ENCODE results near the gene TAS1R3. TPM values are rescaled to one million over a fixed set of nuclear protein-coding genes. Genes with fewer than 3 reads are reported as not detected.

Gene TAS1R3
- total and polyA plus RNA-seq, 4 donors: 0.19 to 0.36 (median 0.33) TPM; not detected in 1

DNA sequence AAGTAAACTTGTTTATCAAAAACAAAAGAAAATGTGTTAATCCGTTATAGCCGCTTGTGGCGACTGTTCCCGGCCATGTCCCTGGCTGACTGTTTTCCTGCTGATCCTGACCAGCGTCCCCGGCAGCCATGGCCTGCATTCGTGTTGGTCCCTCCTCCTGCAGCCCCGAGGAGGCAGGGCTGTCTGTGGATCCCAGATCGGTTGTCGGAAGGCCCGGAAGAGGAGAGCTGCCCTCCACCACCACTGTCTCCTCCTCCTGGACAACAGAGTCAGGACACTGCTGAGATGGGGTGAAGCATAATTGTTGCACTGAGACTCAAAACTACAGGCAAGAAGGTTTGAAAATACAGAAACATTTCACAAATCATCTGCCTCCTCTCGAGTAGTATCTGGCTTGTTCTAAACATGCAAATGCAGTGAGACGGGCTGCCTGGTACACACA is 30.9 kb downstream of the TAS1R3 start:
- no peaks in the 10 kb centered on the region for H3K4me1 ChIP-seq (ENCODE audit: control insufficient read depth in 4 of 4, insufficient read depth in 4 of 4, low read length in 3 of 4)
- no peak for DNase-seq (ENCODE audit: low spot score)
- no peaks in the 10 kb centered on the region for H3K36me3 ChIP-seq (ENCODE audit: control insufficient read depth in 4 of 4, insufficient read depth in 3 of 4, low read depth in 1 of 4, low read length in 3 of 4)
- TF ChIP-seq FOXA1 (IDR thresholded peaks at IDR 0.05) (no peak), FOXA2 (IDR thresholded peaks at IDR 0.05) (no peak), MAX (IDR thresholded peaks at IDR 0.05) (no peak), SP1 (IDR thresholded peaks at IDR 0.05) (no peak), JUND (IDR thresholded peaks at IDR 0.05) (no peak)
- no peak overlapping the region for H3K27ac ChIP-seq (ENCODE audit: low read depth in 1 of 2, low read length in 2 of 2)
- no peak overlapping the region for H3K4me3 ChIP-seq (ENCODE audit: low read depth in 1 of 3, low read length in 3 of 3)
- H3K9me3 ChIP-seq (ENCODE audit: control insufficient read depth in 4 of 4, low read length in 3 of 4): no peaks in the 10 kb centered on the region
- 39% methylated on average over 13 of the region's 13 CpGs for WGBS
- no peak overlapping the region for H3K9ac ChIP-seq (ENCODE audit: low read depth in 1 of 2, low read length in 2 of 2)
- no peaks in the 10 kb centered on the region for H3K27me3 ChIP-seq (ENCODE audit: control insufficient read depth in 4 of 4, insufficient read depth in 4 of 4, low read length in 3 of 4)

GRCh38 chr1:1364266-1364665 is 33.2 kb downstream of the TAS1R3 start:
- no peaks in the 10 kb centered on the region for H3K36me3 ChIP-seq (ENCODE audit: control insufficient read depth in 4 of 4, insufficient read depth in 3 of 4, low read depth in 1 of 4, low read length in 3 of 4)
- no peak overlapping the region for H3K9ac ChIP-seq (ENCODE audit: low read depth in 1 of 2, low read length in 2 of 2)
- H3K27ac ChIP-seq (ENCODE audit: low read depth in 1 of 2, low read length in 2 of 2): no peak overlapping the region
- no peaks in the 10 kb centered on the region for H3K27me3 ChIP-seq (ENCODE audit: control insufficient read depth in 4 of 4, insufficient read depth in 4 of 4, low read length in 3 of 4)
- H3K4me1 ChIP-seq (ENCODE audit: control insufficient read depth in 4 of 4, insufficient read depth in 4 of 4, low read length in 3 of 4): no peaks in the 10 kb centered on the region
- no peak for DNase-seq (ENCODE audit: low spot score)
- 79% methylated on average over 14 of the region's 14 CpGs for WGBS
- TF ChIP-seq HNF4A (conservative IDR thresholded peaks at IDR 0.05): no peak
- no peak for TF ChIP-seq HNF4G (IDR thresholded peaks at IDR 0.05)
- TF ChIP-seq RAD21 (IDR thresholded peaks at IDR 0.05): no peak
- no peak for TF ChIP-seq NR2F2 (IDR thresholded peaks at IDR 0.05)
- H3K4me3 ChIP-seq (ENCODE audit: low read depth in 1 of 3, low read length in 3 of 3): no peak overlapping the region
- no peaks in the 10 kb centered on the region for H3K9me3 ChIP-seq (ENCODE audit: control insufficient read depth in 4 of 4, low read length in 3 of 4)

DNA sequence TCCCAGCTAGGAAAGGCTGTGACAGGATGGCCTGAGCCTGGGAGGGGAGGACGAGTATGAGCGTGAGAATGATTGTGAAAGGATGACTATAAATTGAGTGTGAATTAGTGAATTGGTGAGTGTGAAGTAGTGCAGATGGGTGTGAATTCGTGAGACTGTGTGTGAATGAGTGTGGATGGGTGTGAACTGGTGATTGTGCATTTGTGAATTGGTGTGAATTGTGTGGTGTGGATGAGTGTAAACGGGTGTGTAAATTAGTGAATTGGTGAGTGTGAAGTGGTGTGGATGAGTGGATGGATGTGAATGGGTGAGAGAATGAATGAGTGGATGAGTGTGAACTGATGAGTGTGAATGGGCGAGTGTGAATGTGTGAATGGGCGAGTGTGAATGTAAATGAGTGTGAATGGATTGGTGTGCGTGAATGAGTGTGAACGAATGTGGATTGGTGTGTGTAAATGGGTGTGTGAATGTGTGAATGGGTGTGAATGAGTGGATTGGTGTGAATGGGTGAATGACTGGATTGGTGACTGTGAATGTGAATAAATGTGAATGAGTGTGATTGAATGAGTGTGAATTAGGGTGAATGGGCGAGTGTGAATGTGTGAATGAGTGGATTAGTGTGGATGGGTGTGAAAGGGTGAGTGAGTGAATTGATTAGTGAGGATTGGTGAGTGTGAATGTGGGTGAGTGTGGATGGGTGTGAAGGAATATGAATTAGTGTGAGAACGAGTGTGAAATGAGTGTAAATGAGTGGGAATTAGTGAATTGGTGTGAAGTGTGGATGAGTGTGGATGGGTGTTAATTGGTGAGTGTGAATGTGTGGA is 35.0 kb downstream of the TAS1R3 start:
- TF ChIP-seq FOXA1 (IDR thresholded peaks at IDR 0.05): no peak
- TF ChIP-seq HNF4G (IDR thresholded peaks at IDR 0.05): no peak
- no peak for TF ChIP-seq ZBTB33 (IDR thresholded peaks at IDR 0.05)
- TF ChIP-seq, protein P1, sequence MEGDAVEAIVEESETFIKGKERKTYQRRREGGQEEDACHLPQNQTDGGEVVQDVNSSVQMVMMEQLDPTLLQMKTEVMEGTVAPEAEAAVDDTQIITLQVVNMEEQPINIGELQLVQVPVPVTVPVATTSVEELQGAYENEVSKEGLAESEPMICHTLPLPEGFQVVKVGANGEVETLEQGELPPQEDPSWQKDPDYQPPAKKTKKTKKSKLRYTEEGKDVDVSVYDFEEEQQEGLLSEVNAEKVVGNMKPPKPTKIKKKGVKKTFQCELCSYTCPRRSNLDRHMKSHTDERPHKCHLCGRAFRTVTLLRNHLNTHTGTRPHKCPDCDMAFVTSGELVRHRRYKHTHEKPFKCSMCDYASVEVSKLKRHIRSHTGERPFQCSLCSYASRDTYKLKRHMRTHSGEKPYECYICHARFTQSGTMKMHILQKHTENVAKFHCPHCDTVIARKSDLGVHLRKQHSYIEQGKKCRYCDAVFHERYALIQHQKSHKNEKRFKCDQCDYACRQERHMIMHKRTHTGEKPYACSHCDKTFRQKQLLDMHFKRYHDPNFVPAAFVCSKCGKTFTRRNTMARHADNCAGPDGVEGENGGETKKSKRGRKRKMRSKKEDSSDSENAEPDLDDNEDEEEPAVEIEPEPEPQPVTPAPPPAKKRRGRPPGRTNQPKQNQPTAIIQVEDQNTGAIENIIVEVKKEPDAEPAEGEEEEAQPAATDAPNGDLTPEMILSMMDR (IDR thresholded peaks at IDR 0.05; ENCODE audit: low read depth, low read length, missing input control): no peak
- TF ChIP-seq EGR1 (IDR thresholded peaks at IDR 0.05; ENCODE audit: low read depth in 2 of 2): no peak
- no peak for TF ChIP-seq GABPA (IDR thresholded peaks at IDR 0.05 in 1 of 2, conservative IDR thresholded peaks at IDR 0.05 in 1 of 2)
- no peak for TF ChIP-seq FOXA2 (IDR thresholded peaks at IDR 0.05)
- TF ChIP-seq REST (IDR thresholded peaks at IDR 0.05): no peak
- TF ChIP-seq TAF1 (conservative IDR thresholded peaks at IDR 0.05): no peak
- 82% methylated on average over 10 of the region's 10 CpGs for WGBS
- H3K27ac ChIP-seq (ENCODE audit: low read depth in 1 of 2, low read length in 2 of 2): no peak overlapping the region
- DNase-seq (ENCODE audit: low spot score): no peak
- no peaks in the 10 kb centered on the region for H3K27me3 ChIP-seq (ENCODE audit: control insufficient read depth in 4 of 4, insufficient read depth in 4 of 4, low read length in 3 of 4)
- H3K4me3 ChIP-seq (ENCODE audit: low read depth in 1 of 3, low read length in 3 of 3): no peak overlapping the region
- H3K9me3 ChIP-seq (ENCODE audit: control insufficient read depth in 4 of 4, low read length in 3 of 4): no peaks in the 10 kb centered on the region
- no peaks in the 10 kb centered on the region for H3K36me3 ChIP-seq (ENCODE audit: control insufficient read depth in 4 of 4, insufficient read depth in 3 of 4, low read depth in 1 of 4, low read length in 3 of 4)
- H3K9ac ChIP-seq (ENCODE audit: low read depth in 1 of 2, low read length in 2 of 2): no peak overlapping the region
- no peaks in the 10 kb centered on the region for H3K4me1 ChIP-seq (ENCODE audit: control insufficient read depth in 4 of 4, insufficient read depth in 4 of 4, low read length in 3 of 4)

All from liver (tissue), 9 donors.